ENCODE measurements around the gene PPIB.
"Not testable (repeated sequence)": the region's sequence is repeated elsewhere in the genome, so short reads cannot be mapped to it uniquely, and the experiment has no call there.

PPIB gene

GRCh38 chr15:64110108-64110701, 52.6 kb downstream of the PPIB start:
- not testable (repeated sequence) for DNase-seq (ENCODE audit: low read depth, low spot score)

- no peak for DNase-seq (ENCODE audit: low read depth, low spot score)
Observed at GRCh38 chr15:64107337-64107736, 55.5 kb downstream of the PPIB start.
